CD14-positive monocyte (primary cell): ENCODE measurements around the gene KCNH1. TPM values are rescaled to one million over a fixed set of nuclear protein-coding genes. Genes with fewer than 3 reads are reported as not detected.

ENCODE experiments used
- DNase-seq, 3 donors: peaks; one replicate each; pipeline ENCODE4 v3.0.0-alpha.2; 2011 to 2022
- H2AFZ ChIP-seq: 2 replicates; pipeline ENCODE4 v1.6.0; 2012; ENCODE audit warnings: mild to moderate bottlenecking, low read depth, low read length, inconsistent platforms; ENCODE audit not compliant: insufficient read depth, poor library complexity, severe bottlenecking
- H3K27ac ChIP-seq, 2 donors: 1 replicate in 1 of 2; 2 replicates in 1 of 2; pipeline ENCODE4 v1.5.1; 2012 to 2013; ENCODE audit warnings: low read length in 2 of 2, control low read depth in 1 of 2, inconsistent platforms in 1 of 2, low read depth in 1 of 2, mild to moderate bottlenecking in 1 of 2
- H3K27me3 ChIP-seq, 2 donors: one replicate each; pipeline versions ENCODE4 v1.6.0 to v1.6.1; 2011 to 2013; ENCODE audit warnings: low read length in 2 of 2; ENCODE audit not compliant: control insufficient read depth in 2 of 2, insufficient read depth in 2 of 2
- H3K36me3 ChIP-seq, 2 donors: replicated peaks in 1 of 2; 1 replicate in 1 of 2; 2 replicates in 1 of 2; pipeline versions ENCODE4 v1.5.1 to v1.6.1; 2012 to 2013; ENCODE audit warnings: low read length in 2 of 2, control low read depth in 1 of 2, inconsistent platforms in 1 of 2, mild to moderate bottlenecking in 1 of 2; ENCODE audit not compliant: insufficient read depth in 2 of 2, control insufficient read depth in 1 of 2
- H3K4me1 ChIP-seq, 2 donors: 1 replicate in 1 of 2; 2 replicates in 1 of 2; pipeline versions ENCODE4 v1.5.1 to v1.6.1; 2012 to 2013; ENCODE audit warnings: low read length in 2 of 2, control low read depth in 1 of 2, inconsistent platforms in 1 of 2, mild to moderate bottlenecking in 1 of 2, moderate library complexity in 1 of 2; ENCODE audit not compliant: insufficient read depth in 2 of 2, control insufficient read depth in 1 of 2
- H3K4me2 ChIP-seq: replicated peaks from 2 replicates; pipeline ENCODE3; 2012; ENCODE audit warnings: low read length, moderate library complexity, mild to moderate bottlenecking; ENCODE audit not compliant: poor library complexity, severe bottlenecking; ENCODE audit errors: extremely low read depth
- H3K4me3 ChIP-seq, 3 experiments: fragments of 200-600 bp in 1 of 3; sonication (generic) in 1 of 3; replicated peaks in 1 of 3; 1 replicate in 2 of 3; 2 replicates in 1 of 3; pipeline ENCODE4 v1.5.1; 2011 to 2013; ENCODE audit warnings: low read length in 3 of 3, mild to moderate bottlenecking in 3 of 3, control low read depth in 2 of 3, low read depth in 2 of 3, inconsistent platforms in 1 of 3, moderate library complexity in 1 of 3
- H3K79me2 ChIP-seq: 2 replicates; pipeline ENCODE4 v1.6.0; 2012; ENCODE audit warnings: mild to moderate bottlenecking, control low read depth, inconsistent platforms, low read length, moderate library complexity; ENCODE audit not compliant: insufficient read depth
- H3K9ac ChIP-seq: 2 replicates; pipeline ENCODE4 v1.6.0; 2017; ENCODE audit warnings: low read length, mild to moderate bottlenecking; ENCODE audit not compliant: insufficient read depth, poor library complexity, severe bottlenecking
- H3K9me3 ChIP-seq, 2 donors: replicated peaks in 1 of 2; 1 replicate in 1 of 2; 2 replicates in 1 of 2; pipeline versions ENCODE4 v1.5.1 to v1.6.1; 2012 to 2013; ENCODE audit warnings: low read length in 2 of 2, control low read depth in 1 of 2; ENCODE audit not compliant: control insufficient read depth in 1 of 2, insufficient read depth in 1 of 2
- H4K20me1 ChIP-seq: 2 replicates; pipeline ENCODE4 v1.6.0; 2012; ENCODE audit warnings: mild to moderate bottlenecking, low read length, control low read depth, moderate library complexity; ENCODE audit not compliant: insufficient read depth
- H3K27ac Mint-ChIP-seq, 7 donors: one replicate each; pipeline ENCODE4 v1.8.0; 2020; ENCODE audit warnings: mild to moderate bottlenecking in 7 of 7, mixed read lengths in 7 of 7, moderate library complexity in 6 of 7, inconsistent platforms in 2 of 7
- H3K27me3 Mint-ChIP-seq, 3 donors: one replicate each; pipeline ENCODE4 v1.8.0; 2021 to 2022; ENCODE audit warnings: low read depth in 3 of 3, mild to moderate bottlenecking in 3 of 3, mixed read lengths in 3 of 3, moderate library complexity in 3 of 3, inconsistent platforms in 1 of 3
- H3K36me3 Mint-ChIP-seq, 2 donors: one replicate each; pipeline ENCODE4 v1.8.0; 2020; ENCODE audit warnings: mixed read lengths in 2 of 2, inconsistent platforms in 1 of 2, mild to moderate bottlenecking in 1 of 2
- H3K4me1 Mint-ChIP-seq: one replicate; pipeline ENCODE4 v1.8.0; 2020; ENCODE audit warnings: mild to moderate bottlenecking, mixed read lengths
- H3K4me3 Mint-ChIP-seq, 2 donors: one replicate each; pipeline ENCODE4 v1.8.0; 2020; ENCODE audit warnings: mild to moderate bottlenecking in 2 of 2, mixed read lengths in 2 of 2, moderate library complexity in 1 of 2
- H3K9me3 Mint-ChIP-seq, 7 donors: one replicate each; pipeline ENCODE4 v1.8.0; 2020 to 2022; ENCODE audit warnings: mixed read lengths in 7 of 7, mild to moderate bottlenecking in 6 of 7, moderate library complexity in 6 of 7, inconsistent platforms in 2 of 7
- WGBS: methylation state at CpG from one replicate; pipeline ENCODE4 v1.1.5; 2013; ENCODE audit warnings: missing lambda C conversion rate; ENCODE audit not compliant: insufficient coverage; 5-methylcytosine and 5-hydroxymethylcytosine counted together
- intact Hi-C, 2 donors: fragments of 100-400 bp; cut with micrococcal nuclease; formaldehyde crosslinking; loops; one replicate each; pipeline versions ENCODE4 v1.15.0 to v1.15.1; 2023
- polyA plus RNA-seq, 3 donors: library from polyadenylated mRNA; depleted of rRNA in 1 of 3; unstranded in 2 of 3; stranded (reverse) in 1 of 3; fragments of 300-500 nt in 2 of 3; fragments of >200 nt in 1 of 3; fragmentation: Illumina TruSeq in 2 of 3; gene quantifications; 1 replicate in 2 of 3; 2 replicates in 1 of 3; pipeline ENCODE4 v1.2.3, GENCODE V29; 2012 to 2021
- TF ChIP-seq, protein P1 (sequence below): fragments of 200-600 bp; IDR thresholded peaks from one replicate; pipeline ENCODE4 v1.8.0; 2022; ENCODE audit warnings: antibody characterized with exemption, mild to moderate bottlenecking

Gene KCNH1
- polyA plus RNA-seq, 3 donors = not detected

DNA sequence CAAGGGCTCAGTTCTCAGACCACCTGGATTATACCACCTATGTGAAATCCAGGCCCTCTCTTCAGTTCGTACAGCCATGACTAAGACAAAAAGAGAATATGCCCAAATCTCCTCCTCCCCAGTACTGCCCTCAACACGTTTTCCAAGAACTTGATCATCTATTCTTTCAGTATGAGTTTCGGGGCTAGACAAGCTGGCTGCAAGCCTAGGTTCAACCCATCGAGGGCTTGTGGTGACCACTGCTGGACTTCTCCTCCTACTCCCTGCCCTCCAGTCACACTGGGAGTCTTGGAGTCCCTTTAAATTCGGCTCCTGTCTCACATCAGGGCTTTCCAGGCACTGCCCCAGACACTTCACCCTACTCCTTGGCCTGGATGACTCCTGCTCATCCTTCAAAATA, 352.3 kb downstream of the KCNH1 start:
- Mint-ChIP-seq H3K36me3 (no peaks in the 10 kb centered on the region), H3K4me1 (no peaks in the 10 kb centered on the region), H3K4me3 (no peak overlapping the region), H3K27me3 (peaks cover 0 to 1% (median 0%) of the 10 kb centered on the region in 3 donors), H3K9me3 (peaks cover 0 to 4% (median 0%) of the 10 kb centered on the region in 7 donors), H3K27ac (no peak overlapping the region)
- no peak for DNase-seq
- WGBS = 78% methylated on average over 5 of the region's 5 CpGs
- H3K4me1 ChIP-seq = no peaks in the 10 kb centered on the region
- no peak overlapping the region for H3K27ac ChIP-seq
- no peaks in the 10 kb centered on the region for H3K79me2 ChIP-seq
- no peaks in the 10 kb centered on the region for H3K27me3 ChIP-seq
- no peak overlapping the region for H3K9ac ChIP-seq
- H3K9me3 ChIP-seq = no peaks in the 10 kb centered on the region
- H4K20me1 ChIP-seq = no peaks in the 10 kb centered on the region
- intact Hi-C loops = no loop called here
- no peak overlapping the region for H2AFZ ChIP-seq
- H3K4me2 ChIP-seq = no peak overlapping the region
- H3K36me3 ChIP-seq = no peaks in the 10 kb centered on the region
- TF ChIP-seq, protein P1, sequence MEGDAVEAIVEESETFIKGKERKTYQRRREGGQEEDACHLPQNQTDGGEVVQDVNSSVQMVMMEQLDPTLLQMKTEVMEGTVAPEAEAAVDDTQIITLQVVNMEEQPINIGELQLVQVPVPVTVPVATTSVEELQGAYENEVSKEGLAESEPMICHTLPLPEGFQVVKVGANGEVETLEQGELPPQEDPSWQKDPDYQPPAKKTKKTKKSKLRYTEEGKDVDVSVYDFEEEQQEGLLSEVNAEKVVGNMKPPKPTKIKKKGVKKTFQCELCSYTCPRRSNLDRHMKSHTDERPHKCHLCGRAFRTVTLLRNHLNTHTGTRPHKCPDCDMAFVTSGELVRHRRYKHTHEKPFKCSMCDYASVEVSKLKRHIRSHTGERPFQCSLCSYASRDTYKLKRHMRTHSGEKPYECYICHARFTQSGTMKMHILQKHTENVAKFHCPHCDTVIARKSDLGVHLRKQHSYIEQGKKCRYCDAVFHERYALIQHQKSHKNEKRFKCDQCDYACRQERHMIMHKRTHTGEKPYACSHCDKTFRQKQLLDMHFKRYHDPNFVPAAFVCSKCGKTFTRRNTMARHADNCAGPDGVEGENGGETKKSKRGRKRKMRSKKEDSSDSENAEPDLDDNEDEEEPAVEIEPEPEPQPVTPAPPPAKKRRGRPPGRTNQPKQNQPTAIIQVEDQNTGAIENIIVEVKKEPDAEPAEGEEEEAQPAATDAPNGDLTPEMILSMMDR = no peak
- H3K4me3 ChIP-seq = no peak overlapping the region

- 60% methylated on average over 1 of the region's 3 CpGs for WGBS
- H3K27ac Mint-ChIP-seq = no peak overlapping the region
Measured at GRCh38 chr1:210779269-210779668, 354.7 kb downstream of the KCNH1 start.

More at GRCh38 chr1:210779269-210779668, 354.7 kb downstream of the KCNH1 start:
- Mint-ChIP-seq H3K27me3 (peaks cover 0 to 1% (median 0%) of the 10 kb centered on the region in 3 donors), H3K4me1 (no peaks in the 10 kb centered on the region), H3K9me3 (peaks cover 0 to 4% (median 0%) of the 10 kb centered on the region in 7 donors), H3K4me3 (no peak overlapping the region), H3K36me3 (no peaks in the 10 kb centered on the region)
- H3K4me1 ChIP-seq = no peaks in the 10 kb centered on the region
- H3K79me2 ChIP-seq = no peaks in the 10 kb centered on the region
- no peak overlapping the region for H2AFZ ChIP-seq
- no peaks in the 10 kb centered on the region for H3K27me3 ChIP-seq
- TF ChIP-seq, protein P1 = no peak
- H3K36me3 ChIP-seq = no peaks in the 10 kb centered on the region
- H3K4me3 ChIP-seq = no peak overlapping the region
- no peak overlapping the region for H3K4me2 ChIP-seq
- no peak overlapping the region for H3K9ac ChIP-seq
- H3K9me3 ChIP-seq = no peaks in the 10 kb centered on the region
- intact Hi-C loops = no loop called here
- no peak for DNase-seq
- no peaks in the 10 kb centered on the region for H4K20me1 ChIP-seq
- H3K27ac ChIP-seq = no peak overlapping the region
